ENCODE data around the gene TACC2.
A peak's percentile ranks its signal among the peaks of the same experiment; 100 is the strongest.

Gene TACC2

GRCh38 chr10:122248356-122249302 lies 259.7 kb downstream of the TACC2 start:
- Histone ChIP-seq H2BK12ac (ENCODE audit: low read length in 2 of 2) (no peak overlapping the region), H2AFZ (ENCODE audit: low read depth, low read length) (no peak overlapping the region), H3K4me1 (ENCODE audit: control insufficient read depth, insufficient read depth, low read depth, low read length) (peaks cover 8% of the 10 kb centered on the region)

GRCh38 chr10:122249303-122249850 lies 260.4 kb downstream of the TACC2 start:
- Histone ChIP-seq H3K14ac (ENCODE audit: low read length in 2 of 2) (no peak overlapping the region), H2AFZ (ENCODE audit: low read depth, low read length) (no peak overlapping the region), H3K4me2 (ENCODE audit: low read length, poor library complexity, severe bottlenecking) (no peak overlapping the region), H3K4me3 (ENCODE audit: insufficient read depth in 1 of 2, low read depth in 1 of 2, low read length in 2 of 2) (no peak overlapping the region), H2BK12ac (ENCODE audit: low read length in 2 of 2) (no peak overlapping the region), H3K79me1 (replicated peaks; ENCODE audit: low read length, poor library complexity, severe bottlenecking) (peaks cover 2% of the 10 kb centered on the region), H2BK15ac (ENCODE audit: low read depth, poor library complexity, severe bottlenecking) (no peak overlapping the region), H2AK5ac (ENCODE audit: low read length, severe bottlenecking) (no peak overlapping the region), H3K36me3 (ENCODE audit: control insufficient read depth in 1 of 2, insufficient read depth in 2 of 2, low read depth in 1 of 2, low read length in 2 of 2) (peaks cover 30 to 48% of the 10 kb centered on the region in 2 experiments), H3K9ac (ENCODE audit: low read length) (no peak overlapping the region), H2BK120ac (ENCODE audit: low read depth, low read length) (no peak overlapping the region), H4K91ac (ENCODE audit: low read length) (no peak overlapping the region), H3K9me3 (ENCODE audit: control insufficient read depth, low read length) (no peaks in the 10 kb centered on the region), H2BK5ac (ENCODE audit: low read depth, low read length, poor library complexity, severe bottlenecking) (no peak overlapping the region), H3K4ac (ENCODE audit: low read depth in 1 of 2, low read length in 2 of 2) (no peak overlapping the region), H3K4me1 (ENCODE audit: control insufficient read depth, insufficient read depth, low read depth, low read length) (peaks cover 8% of the 10 kb centered on the region), H4K8ac (ENCODE audit: low read length) (peak overlapping the region; percentile 58), H3K27me3 (ENCODE audit: control insufficient read depth in 1 of 2, insufficient read depth in 1 of 2, low read length in 2 of 2) (no peaks in the 10 kb centered on the region), H3K18ac (ENCODE audit: low read depth in 1 of 2, low read length in 2 of 2) (no peak overlapping the region), H3K23ac (ENCODE audit: low read length in 2 of 2) (no peak overlapping the region), H3K27ac (ENCODE audit: low read length, poor library complexity, severe bottlenecking) (no peak overlapping the region)
- DNase-seq, result no peak
- 97% methylated on average over 11 of the region's 11 CpGs for WGBS

More at GRCh38 chr10:122248356-122249302, 259.7 kb downstream of the TACC2 start:
- no peak for DNase-seq
- H3K9me3 ChIP-seq (ENCODE audit: control insufficient read depth, low read length), result no peaks in the 10 kb centered on the region
- H4K91ac ChIP-seq (ENCODE audit: low read length), result no peak overlapping the region
- H3K18ac ChIP-seq (ENCODE audit: low read depth in 1 of 2, low read length in 2 of 2), result no peak overlapping the region
- no peak overlapping the region for H3K9ac ChIP-seq (ENCODE audit: low read length)
- H2AK5ac ChIP-seq (ENCODE audit: low read length, severe bottlenecking), result no peak overlapping the region
- H2BK120ac ChIP-seq (ENCODE audit: low read depth, low read length), result no peak overlapping the region
- no peak overlapping the region for H3K23ac ChIP-seq (ENCODE audit: low read length in 2 of 2)
- peaks cover 2% of the 10 kb centered on the region for H3K79me1 ChIP-seq (replicated peaks; ENCODE audit: low read length, poor library complexity, severe bottlenecking)
- H3K36me3 ChIP-seq (ENCODE audit: control insufficient read depth in 1 of 2, insufficient read depth in 2 of 2, low read depth in 1 of 2, low read length in 2 of 2), result peaks cover 27 to 54% of the 10 kb centered on the region in 2 experiments
- 97% methylated on average over 25 of the region's 25 CpGs for WGBS
- no peak overlapping the region for H4K8ac ChIP-seq (ENCODE audit: low read length)
- no peak overlapping the region for H2BK5ac ChIP-seq (ENCODE audit: low read depth, low read length, poor library complexity, severe bottlenecking)
- no peaks in the 10 kb centered on the region for H3K27me3 ChIP-seq (ENCODE audit: control insufficient read depth in 1 of 2, insufficient read depth in 1 of 2, low read length in 2 of 2)
- no peak overlapping the region for H3K14ac ChIP-seq (ENCODE audit: low read length in 2 of 2)
- no peak overlapping the region for H3K4ac ChIP-seq (ENCODE audit: low read depth in 1 of 2, low read length in 2 of 2)
- H3K27ac ChIP-seq (ENCODE audit: low read length, poor library complexity, severe bottlenecking), result no peak overlapping the region
- no peak overlapping the region for H3K4me3 ChIP-seq (ENCODE audit: insufficient read depth in 1 of 2, low read depth in 1 of 2, low read length in 2 of 2)
- no peak overlapping the region for H3K4me2 ChIP-seq (ENCODE audit: low read length, poor library complexity, severe bottlenecking)
- no peak overlapping the region for H2BK15ac ChIP-seq (ENCODE audit: low read depth, poor library complexity, severe bottlenecking)

GRCh38 chr10:122249991-122250750 lies 261.2 kb downstream of the TACC2 start:
- Histone ChIP-seq H3K14ac (ENCODE audit: low read length in 2 of 2) (no peak overlapping the region), H2BK120ac (ENCODE audit: low read depth, low read length) (no peak overlapping the region), H3K18ac (ENCODE audit: low read depth in 1 of 2, low read length in 2 of 2) (no peak overlapping the region), H3K4me2 (ENCODE audit: low read length, poor library complexity, severe bottlenecking) (no peak overlapping the region), H3K9ac (ENCODE audit: low read length) (no peak overlapping the region), H3K27ac (ENCODE audit: low read length, poor library complexity, severe bottlenecking) (no peak overlapping the region), H3K23ac (ENCODE audit: low read length in 2 of 2) (no peak overlapping the region), H4K91ac (ENCODE audit: low read length) (no peak overlapping the region), H2BK5ac (ENCODE audit: low read depth, low read length, poor library complexity, severe bottlenecking) (no peak overlapping the region), H3K4ac (ENCODE audit: low read depth in 1 of 2, low read length in 2 of 2) (no peak overlapping the region), H3K36me3 (ENCODE audit: control insufficient read depth in 1 of 2, insufficient read depth in 2 of 2, low read depth in 1 of 2, low read length in 2 of 2) (peaks cover 26 to 50% of the 10 kb centered on the region in 2 experiments), H3K79me1 (replicated peaks; ENCODE audit: low read length, poor library complexity, severe bottlenecking) (peaks cover 2% of the 10 kb centered on the region), H3K4me1 (ENCODE audit: control insufficient read depth, insufficient read depth, low read depth, low read length) (peaks cover 8% of the 10 kb centered on the region), H2BK15ac (ENCODE audit: low read depth, poor library complexity, severe bottlenecking) (no peak overlapping the region), H4K8ac (ENCODE audit: low read length) (no peak overlapping the region), H3K27me3 (ENCODE audit: control insufficient read depth in 1 of 2, insufficient read depth in 1 of 2, low read length in 2 of 2) (no peaks in the 10 kb centered on the region), H3K9me3 (ENCODE audit: control insufficient read depth, low read length) (no peaks in the 10 kb centered on the region), H2AK5ac (ENCODE audit: low read length, severe bottlenecking) (no peak overlapping the region), H2AFZ (ENCODE audit: low read depth, low read length) (no peak overlapping the region), H3K4me3 (ENCODE audit: insufficient read depth in 1 of 2, low read depth in 1 of 2, low read length in 2 of 2) (no peak overlapping the region), H2BK12ac (ENCODE audit: low read length in 2 of 2) (no peak overlapping the region)
- DNase-seq, result no peak
- WGBS, result over 99% methylated on average over 10 of the region's 10 CpGs

Measured in mesenchymal stem cell (in vitro differentiated cells and primary cell).